HG03342 (cell line): ENCODE measurements around the gene PRSS38.

Experiments used
- ATAC-seq: cut with Tn5 transposase; IDR thresholded peaks from one replicate; pipeline ENCODE4 v1.9.1; 2021; ENCODE audit warnings: mild to moderate bottlenecking, moderate library complexity; ENCODE audit not compliant: unreplicated experiment

PRSS38 gene

GRCh38 chr1:227883641-227884301 is 68.3 kb downstream of the PRSS38 start:
- ATAC-seq: no peak

DNA sequence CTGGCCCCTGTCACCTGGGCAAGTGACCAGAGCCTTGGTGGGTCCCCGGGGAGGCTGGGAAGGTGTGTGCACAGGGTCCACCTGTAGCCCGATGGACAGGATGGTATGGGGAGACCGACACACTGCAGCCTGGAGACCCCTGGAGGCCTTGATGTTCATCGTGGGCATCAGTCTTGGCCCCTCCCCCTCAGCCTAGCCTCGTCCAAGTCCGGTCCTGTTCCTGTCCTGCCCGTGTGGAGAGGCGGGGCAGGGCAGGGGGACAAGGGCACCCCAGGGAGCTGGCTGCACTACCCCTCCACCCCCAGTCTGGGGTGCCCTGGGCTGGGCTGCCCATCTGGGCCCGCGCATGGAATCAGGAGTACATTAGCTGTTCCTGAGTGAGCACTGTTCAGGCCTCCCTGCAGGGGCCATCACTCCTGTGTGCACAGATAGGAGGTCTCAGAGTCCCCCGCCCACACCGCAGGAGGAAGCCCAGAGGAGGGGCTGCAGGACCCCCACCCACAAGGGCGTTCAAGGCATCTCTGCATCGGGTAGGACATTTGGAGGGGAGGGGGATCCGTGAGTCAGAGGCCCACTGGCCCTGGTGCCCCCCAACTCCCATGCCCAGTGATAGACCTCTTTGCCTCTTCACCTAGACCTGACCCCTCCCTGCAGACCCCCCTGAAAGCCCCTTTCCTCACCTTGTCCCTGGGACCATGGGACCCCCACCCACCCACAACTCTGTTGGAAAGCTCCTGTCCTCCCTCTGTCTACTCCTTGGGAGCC is 69.1 kb downstream of the PRSS38 start:
- no peak for ATAC-seq

DNA sequence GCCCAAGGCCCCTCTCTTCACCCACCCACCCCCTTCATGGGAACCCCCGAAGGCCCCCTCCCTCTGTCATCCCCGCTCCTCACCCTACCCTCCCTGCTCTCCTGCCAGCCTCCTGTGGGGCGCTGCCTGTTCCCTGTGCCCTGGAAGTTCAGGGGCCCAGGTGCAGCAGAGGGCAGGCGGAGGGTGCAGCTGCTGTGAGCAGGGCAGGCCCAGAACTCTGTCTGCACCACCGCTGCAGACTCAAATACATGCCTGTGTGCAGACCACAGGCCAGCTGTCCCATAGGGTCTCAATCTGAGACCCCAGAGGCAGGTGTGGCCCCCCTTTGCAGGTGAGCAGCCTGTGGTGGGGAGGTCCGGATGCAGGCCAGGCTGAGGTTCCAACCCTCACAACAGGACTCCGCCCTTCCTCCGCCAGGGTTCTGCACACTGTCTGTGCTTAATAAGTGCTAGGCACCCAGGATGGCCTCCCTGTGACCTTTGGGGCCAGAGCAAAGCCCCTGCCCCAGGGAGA is 69.7 kb downstream of the PRSS38 start:
- ATAC-seq: no peak

DNA sequence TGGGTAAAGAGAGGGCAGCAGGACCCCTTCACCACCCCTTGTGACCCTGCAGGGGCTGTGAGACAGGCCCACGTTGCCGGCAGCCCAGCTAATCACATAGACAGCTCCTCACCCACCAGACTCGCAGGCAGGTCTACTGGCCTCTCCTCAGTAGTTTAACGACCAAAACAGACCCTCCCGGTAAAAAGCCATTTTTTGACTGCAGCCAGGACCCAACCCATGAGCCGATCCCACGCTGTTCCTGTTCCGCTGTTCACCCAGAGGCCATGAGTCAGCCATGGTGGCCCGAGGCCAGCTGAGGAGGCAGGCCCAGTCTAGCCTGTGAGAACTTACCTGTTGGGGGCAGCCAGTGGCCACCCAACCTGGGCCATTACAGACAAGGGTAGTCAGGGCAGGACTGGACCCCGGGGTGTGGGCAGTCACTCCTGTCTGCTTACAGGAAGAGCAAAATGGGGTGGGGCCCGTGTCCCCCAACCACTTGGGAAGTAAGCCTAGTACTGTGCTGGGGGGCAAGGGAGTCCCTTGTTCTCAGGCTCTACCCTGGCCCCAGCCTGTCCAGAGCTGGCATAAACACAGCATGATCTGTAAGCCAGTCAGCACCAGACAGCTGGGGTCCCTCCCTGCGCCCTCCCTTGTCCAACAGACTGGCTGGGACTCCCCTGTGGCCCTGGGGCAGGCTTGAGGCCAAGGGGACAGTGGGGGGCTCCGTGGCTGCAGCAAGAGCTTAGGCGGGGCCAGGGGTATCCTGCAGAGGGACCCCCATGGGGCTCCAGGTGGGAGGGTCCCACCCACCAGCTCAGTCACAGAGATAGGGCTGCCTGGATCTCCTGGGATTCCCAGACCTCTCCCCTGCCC is 70.4 kb downstream of the PRSS38 start:
- ATAC-seq: no peak

GRCh38 chr1:227886503-227886961 is 71.1 kb downstream of the PRSS38 start:
- ATAC-seq: no peak

- no peak for ATAC-seq
Observed at GRCh38 chr1:227886993-227887696, 71.7 kb downstream of the PRSS38 start.

GRCh38 chr1:227887697-227888403 is 72.4 kb downstream of the PRSS38 start:
- ATAC-seq: no peak

DNA sequence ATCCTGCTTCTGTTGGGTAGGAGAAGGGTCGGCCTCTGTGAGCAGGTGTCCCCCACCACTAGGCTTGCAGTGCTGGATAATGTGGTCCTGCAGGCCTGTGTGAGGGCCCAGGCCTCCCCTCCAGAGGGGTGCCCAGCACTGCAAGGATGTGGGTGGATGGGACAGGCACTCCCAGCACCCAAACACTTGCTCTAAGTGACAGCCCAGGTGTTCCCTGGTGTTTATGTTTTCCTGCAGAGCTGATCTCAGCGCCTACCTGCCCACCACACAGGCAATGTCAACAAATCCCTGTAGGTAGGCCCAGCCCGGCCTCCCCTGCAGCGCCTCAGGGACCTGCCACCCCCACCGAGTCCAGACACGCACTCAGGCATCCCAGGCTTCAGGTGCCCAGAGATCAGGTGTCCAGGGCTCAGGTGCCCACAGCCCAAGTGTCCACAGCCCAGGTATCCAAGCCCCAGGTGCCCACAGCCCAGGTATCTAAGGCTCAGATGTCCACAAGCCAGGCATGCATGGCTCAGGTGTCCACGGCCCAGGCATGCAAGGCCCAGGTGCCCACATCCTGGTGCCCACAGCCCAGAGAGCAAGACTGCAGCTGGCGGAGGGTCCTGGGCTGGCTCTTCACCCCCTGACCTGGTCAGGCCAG is 73.0 kb downstream of the PRSS38 start:
- ATAC-seq: no peak

GRCh38 chr1:227889047-227889862 is 73.8 kb downstream of the PRSS38 start:
- no peak for ATAC-seq

DNA sequence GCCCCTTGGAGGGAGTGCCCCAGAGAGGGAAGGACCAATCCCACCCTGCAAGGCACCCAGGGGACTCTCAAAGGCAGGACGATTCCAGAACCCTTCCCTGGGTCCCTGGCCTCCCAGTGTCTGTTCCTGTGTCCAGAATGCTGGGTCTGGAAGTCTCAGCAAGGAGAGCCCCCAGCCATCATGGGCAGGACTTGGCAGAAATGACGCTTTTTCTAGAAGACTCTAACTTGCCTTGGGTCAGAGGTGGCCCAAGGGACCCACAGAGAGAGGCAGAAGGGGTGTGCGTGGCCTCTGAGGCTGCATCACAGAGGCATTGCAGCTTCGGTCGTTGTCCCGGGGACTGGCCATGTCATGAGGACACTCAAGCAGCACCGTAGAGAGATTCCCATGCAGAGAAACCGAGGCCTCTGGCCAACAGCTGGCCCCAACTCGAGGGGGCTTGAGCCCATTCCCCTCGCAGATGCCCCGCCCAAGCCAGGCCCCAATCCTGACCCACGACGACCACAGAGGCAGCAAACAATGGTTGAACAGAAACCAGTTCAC is 74.5 kb downstream of the PRSS38 start:
- no peak for ATAC-seq

DNA sequence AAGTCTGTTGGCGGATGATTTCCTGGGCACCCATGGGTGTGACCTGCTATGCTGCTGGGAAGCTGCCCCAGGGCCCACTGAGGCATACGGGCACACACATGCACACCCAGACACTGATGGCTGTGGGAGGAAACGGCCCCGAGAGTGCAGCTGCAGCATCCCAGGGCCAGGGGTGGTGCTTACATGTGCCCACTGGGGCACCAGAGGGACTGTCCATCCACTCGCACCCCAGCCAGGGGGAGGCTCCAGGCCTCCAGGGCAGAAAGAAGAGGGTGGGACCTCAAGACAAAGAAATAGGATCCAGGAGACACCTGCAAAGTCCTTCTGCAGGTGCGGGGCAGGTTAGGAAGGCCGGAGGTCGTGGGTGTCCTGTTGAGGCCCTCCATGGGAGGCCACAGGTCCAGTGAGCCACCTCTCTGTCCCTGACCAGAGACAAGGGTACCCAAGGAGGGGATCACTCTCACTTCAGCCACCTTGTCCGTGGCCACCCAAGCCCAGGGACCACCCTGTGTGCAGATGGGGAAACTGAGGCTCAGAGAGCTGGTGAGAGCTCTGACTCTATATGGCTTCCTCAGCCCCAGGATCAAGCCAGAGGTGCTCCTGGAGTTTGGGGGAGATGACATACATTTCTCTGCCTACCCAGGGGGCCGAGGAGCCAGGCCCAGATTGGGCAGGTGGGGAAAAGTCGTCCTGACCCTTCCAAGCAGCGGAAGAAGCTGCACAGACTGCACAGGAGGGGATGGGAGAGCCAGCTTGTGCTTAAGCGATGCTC is 75.2 kb downstream of the PRSS38 start:
- no peak for ATAC-seq

- ATAC-seq: no peak
Observed at GRCh38 chr1:227891223-227891954, 75.9 kb downstream of the PRSS38 start.

- ATAC-seq: no peak
Observed at GRCh38 chr1:227891955-227892488, 76.5 kb downstream of the PRSS38 start.

DNA sequence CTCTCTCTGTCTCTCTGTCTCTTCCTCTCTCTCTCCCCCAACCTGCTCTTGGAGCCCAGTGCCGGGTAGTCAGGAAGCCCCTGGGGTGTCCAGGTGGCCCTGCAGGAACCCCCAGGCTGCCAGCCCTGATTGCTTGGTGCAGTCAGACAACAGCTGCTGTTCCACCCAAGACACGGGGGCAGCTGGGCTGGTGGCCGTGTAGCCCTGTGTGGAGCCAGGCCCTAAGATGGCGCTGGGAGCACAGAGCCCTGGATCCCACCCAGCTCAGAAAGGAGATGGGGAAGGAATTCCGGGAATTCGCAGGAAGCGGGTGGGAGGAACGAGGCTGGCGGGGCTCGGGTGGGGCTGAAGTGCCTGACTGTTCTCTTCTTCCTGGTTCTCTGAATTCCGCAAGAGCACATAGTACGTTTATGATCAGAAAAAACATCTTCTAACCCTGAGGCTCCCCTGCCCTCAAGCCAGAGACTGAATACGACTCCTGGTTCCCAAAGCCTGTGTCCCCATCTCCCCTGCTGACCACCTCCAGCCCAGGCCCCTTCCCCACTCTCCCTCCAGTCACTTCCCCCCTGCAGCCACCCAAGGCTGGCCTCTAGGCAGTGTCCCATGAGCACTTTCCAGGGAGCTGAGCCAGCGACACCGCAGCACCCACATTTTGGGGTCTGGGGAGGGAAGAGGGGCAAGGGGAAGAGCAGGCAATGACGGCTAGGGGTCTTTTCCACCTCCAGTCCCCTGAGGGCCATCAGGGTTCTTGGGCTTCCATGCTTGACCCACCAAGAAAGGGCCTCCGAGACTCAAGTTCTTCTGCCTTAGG is 77.2 kb downstream of the PRSS38 start:
- ATAC-seq: no peak

DNA sequence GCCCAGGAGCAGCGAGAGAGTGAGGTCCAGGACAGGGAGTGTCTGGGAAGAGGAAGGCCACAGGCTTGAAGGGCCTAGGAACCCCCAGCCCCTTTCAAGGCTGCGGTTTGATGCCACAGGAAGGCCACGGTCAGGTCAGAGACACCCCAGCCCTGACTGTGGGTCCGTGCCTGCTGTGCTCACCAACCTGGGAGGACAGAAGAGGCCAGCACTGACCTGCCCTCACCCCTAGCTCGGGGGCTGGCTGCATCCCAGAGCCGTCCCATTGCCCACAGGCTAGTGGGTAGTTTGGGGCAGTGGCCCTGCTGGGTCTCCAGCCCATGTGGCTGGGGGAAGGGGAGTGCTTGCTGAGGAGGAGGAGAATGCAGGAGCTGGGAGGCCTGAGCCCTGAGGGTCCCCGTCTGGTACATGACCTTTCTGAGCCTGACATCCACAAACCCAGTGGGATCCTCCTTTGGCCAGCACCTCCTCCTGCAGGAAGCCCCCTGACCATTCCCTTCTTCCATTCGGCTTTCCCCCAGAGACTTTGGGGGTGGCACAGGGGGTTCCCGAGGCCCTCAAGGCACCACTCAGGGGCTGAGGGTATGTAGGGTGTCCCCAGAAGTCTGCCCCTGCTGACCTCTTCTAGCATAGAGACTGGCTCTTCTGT is 77.9 kb downstream of the PRSS38 start:
- no peak for ATAC-seq
